ENCODE results near the gene PRSS1. TPM values are rescaled to one million over a fixed set of nuclear protein-coding genes. Genes with fewer than 3 reads are reported as not detected.
"Not testable (repeated sequence)": the region's sequence is repeated elsewhere in the genome, so short reads cannot be mapped to it uniquely, and the experiment has no call there.

PRSS1 gene
- total RNA-seq (ENCODE audit: low replicate concordance), result 10.0 and 118 TPM in 2 replicates
- long read RNA-seq, transcript PRSS1-201 (5 exons, 800 nt), result major isoform, 11 of 12 reads
- long read RNA-seq, partial matches to known transcripts, result 0 of 12 reads
- long read RNA-seq, other reads (novel, unspliced or antisense), result 1 of 12 reads

DNA sequence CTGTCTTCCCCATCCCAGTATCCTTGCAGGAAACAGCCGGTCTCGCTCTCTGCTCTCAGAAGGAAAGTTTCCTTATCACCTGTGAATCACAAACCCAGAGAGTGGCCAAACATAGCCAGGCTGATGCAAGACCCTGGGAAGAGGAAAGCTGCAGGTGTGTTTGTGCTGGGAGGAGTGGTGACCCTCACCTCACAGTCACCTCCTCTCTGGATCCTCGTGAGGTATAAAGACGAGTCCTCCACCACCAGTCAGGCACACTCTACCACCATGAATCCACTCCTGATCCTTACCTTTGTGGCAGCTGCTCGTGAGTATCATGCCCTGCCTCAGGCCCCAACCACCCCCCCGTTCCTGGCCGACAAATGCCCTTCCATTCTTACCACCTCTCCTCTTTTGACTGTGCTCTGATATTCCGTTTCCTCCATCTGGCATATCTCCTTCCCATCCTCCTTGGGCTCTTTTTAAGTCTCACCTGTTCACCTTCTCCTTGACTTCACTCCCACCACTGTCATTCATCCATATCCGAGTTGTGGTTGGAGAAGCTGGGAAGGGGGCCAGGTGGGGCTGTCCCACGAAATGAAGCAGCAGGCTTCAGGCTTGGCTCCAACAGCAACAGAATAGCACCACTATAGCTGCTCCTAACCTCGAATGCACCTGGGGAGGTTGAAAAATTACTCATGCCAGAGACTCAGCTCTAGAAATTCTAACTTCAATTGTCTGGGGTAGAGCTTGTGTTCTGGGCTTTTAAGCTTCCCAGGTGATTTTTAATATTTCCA, at the start of gene PRSS1:
Gene PRSS1, plus strand, starts transcription at position 255 of the 776 bp plus-strand sequence. Its CDS starts 13 bp downstream, at position 268.
- Mint-ChIP-seq H3K36me3 (no peaks in the 10 kb centered on the region), H3K27ac (no peak within 1 kb of the TSS), H3K4me1 (ENCODE audit: unreplicated experiment) (no peaks in the 10 kb centered on the region), H3K9me3 (no peaks in the 10 kb centered on the region), H3K4me3 (no peak within 1 kb of the TSS), H3K27me3 (peaks cover 6% of the 10 kb centered on the region)
- no peak for DNase-seq (ENCODE audit: extremely low spot score, unreplicated experiment)
- TF ChIP-seq, protein P1, sequence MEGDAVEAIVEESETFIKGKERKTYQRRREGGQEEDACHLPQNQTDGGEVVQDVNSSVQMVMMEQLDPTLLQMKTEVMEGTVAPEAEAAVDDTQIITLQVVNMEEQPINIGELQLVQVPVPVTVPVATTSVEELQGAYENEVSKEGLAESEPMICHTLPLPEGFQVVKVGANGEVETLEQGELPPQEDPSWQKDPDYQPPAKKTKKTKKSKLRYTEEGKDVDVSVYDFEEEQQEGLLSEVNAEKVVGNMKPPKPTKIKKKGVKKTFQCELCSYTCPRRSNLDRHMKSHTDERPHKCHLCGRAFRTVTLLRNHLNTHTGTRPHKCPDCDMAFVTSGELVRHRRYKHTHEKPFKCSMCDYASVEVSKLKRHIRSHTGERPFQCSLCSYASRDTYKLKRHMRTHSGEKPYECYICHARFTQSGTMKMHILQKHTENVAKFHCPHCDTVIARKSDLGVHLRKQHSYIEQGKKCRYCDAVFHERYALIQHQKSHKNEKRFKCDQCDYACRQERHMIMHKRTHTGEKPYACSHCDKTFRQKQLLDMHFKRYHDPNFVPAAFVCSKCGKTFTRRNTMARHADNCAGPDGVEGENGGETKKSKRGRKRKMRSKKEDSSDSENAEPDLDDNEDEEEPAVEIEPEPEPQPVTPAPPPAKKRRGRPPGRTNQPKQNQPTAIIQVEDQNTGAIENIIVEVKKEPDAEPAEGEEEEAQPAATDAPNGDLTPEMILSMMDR (conservative IDR thresholded peaks at IDR 0.05), result no peak

DNA sequence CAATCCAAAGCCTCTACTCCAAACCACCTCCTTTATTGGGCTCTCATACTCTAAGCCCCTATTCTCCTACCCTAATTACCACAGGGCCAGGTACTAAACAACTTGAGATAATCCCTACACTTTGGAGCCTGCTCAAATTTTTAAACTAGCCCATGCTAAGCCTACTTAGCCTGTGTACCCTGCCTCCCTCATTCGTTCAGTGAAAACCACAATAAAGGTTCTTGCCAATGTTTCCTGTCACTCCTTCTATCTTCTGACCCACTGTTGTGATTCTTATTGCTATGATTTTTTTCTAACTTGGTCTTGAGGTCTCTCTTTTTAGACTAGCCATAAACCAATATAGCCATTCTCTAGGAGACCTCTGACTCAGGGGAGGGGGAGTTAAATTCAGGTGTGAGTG, 48.3 kb upstream of the PRSS1 start:
- H3K4me3 Mint-ChIP-seq, result not testable (repeated sequence)

GRCh38 chr7:142703655-142704305, 45.5 kb upstream of the PRSS1 start:
- no peak overlapping the region for H3K27ac Mint-ChIP-seq
- DNase-seq (ENCODE audit: extremely low spot score, unreplicated experiment), result no peak
- no peaks in the 10 kb centered on the region for H3K4me1 Mint-ChIP-seq (ENCODE audit: unreplicated experiment)
- no peaks in the 10 kb centered on the region for H3K9me3 Mint-ChIP-seq
- H3K4me3 Mint-ChIP-seq, result no peak overlapping the region
- TF ChIP-seq, protein P1 (conservative IDR thresholded peaks at IDR 0.05), result no peak
- H3K36me3 Mint-ChIP-seq, result no peaks in the 10 kb centered on the region
- H3K27me3 Mint-ChIP-seq, result no peaks in the 10 kb centered on the region

More for the DNA sequence above, 48.3 kb upstream of the PRSS1 start:
- not testable (repeated sequence) for H3K27me3 Mint-ChIP-seq; H3K36me3 Mint-ChIP-seq; H3K27ac Mint-ChIP-seq; H3K4me1 Mint-ChIP-seq (ENCODE audit: unreplicated experiment); DNase-seq (ENCODE audit: extremely low spot score, unreplicated experiment); H3K9me3 Mint-ChIP-seq

DNA sequence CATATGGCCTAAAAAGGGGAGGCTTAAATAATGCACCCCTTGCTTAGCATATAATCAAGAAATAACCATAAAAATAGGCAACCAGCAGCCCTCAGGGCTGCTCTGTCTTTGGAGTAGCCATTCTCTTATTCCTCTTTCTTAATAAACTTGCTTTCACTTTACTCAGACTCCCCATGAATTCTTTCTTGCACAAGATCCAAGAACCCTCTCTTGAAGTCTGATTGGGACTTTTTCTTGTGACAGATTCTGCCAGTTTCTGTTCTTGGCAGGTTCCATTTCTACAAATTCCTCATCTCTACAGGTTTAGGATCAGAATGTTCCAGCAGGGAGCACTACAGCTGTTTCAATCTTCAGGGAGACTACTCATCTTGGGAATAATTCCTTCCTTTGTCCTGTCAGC, 40.5 kb upstream of the PRSS1 start:
- not testable (repeated sequence) for H3K27ac Mint-ChIP-seq; H3K36me3 Mint-ChIP-seq; H3K27me3 Mint-ChIP-seq; DNase-seq (ENCODE audit: extremely low spot score, unreplicated experiment); H3K4me3 Mint-ChIP-seq; H3K4me1 Mint-ChIP-seq (ENCODE audit: unreplicated experiment); H3K9me3 Mint-ChIP-seq

DNA sequence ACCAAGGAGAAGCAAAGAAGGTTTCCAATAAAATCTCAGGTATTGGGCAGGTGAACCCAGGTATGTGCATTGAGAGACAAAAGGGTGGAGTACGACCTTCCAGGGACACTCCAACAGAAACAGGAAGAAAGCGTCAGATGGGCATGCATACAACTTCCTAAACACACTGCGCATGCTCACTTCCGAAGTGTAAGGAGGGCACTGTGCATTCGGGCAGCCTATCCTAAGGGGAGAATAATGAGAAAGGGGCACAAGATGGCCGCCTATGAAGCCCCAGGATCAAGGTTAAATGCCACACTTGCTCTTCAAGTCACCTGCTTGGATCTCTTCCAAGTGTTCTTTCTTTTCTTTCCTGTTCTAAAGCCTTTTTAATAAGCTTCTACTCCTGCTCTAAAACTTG, 39.4 kb upstream of the PRSS1 start:
- Mint-ChIP-seq H3K27me3 (peaks cover 2% of the 10 kb centered on the region), H3K27ac (no peak overlapping the region), H3K4me1 (ENCODE audit: unreplicated experiment) (no peaks in the 10 kb centered on the region), H3K36me3 (no peaks in the 10 kb centered on the region), H3K9me3 (no peaks in the 10 kb centered on the region), H3K4me3 (no peak overlapping the region)
- DNase-seq (ENCODE audit: extremely low spot score, unreplicated experiment), result no peak
- TF ChIP-seq, protein P1 (conservative IDR thresholded peaks at IDR 0.05), result no peak

DNA sequence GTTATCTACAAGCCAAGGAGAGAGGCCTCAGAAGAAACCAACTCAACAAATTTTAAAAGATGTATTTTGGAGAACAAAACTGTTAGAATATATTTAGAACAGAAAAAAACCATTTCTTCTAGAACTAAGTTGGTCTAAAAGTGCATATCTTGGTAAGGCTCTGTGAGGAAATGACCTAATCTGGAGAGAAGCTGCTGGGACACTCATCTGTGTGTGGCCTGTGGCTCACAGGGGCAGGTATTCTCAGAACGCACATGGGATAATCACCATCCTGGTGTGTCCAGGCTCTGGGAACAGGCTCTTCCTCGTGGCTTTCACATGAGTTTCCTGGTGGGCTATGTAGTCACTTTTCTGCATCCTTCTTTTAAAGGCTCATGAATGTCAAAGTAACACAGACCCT, 38.1 kb upstream of the PRSS1 start:
- Mint-ChIP-seq H3K36me3 (no peaks in the 10 kb centered on the region), H3K9me3 (no peaks in the 10 kb centered on the region), H3K27me3 (peaks cover 2% of the 10 kb centered on the region), H3K27ac (no peak overlapping the region), H3K4me1 (ENCODE audit: unreplicated experiment) (no peaks in the 10 kb centered on the region), H3K4me3 (no peak overlapping the region)
- TF ChIP-seq, protein P1 (conservative IDR thresholded peaks at IDR 0.05), result no peak
- DNase-seq (ENCODE audit: extremely low spot score, unreplicated experiment), result no peak

All from type B pancreatic cell (in vitro differentiated cells).